OCI-LY3 (cell line): Measurements from ENCODE around the gene POU6F2.

Source experiments
- H2AFZ ChIP-seq: fragments of 200-600, 300-600 bp; shearing (Covaris generic); 2 replicates; pipeline ENCODE4 v1.6.0; 2014; ENCODE audit warnings: antibody characterized with exemption, low read depth, low read length
- H3K27ac ChIP-seq: fragments of 200-600, 300-600 bp; sonication (generic); 2 replicates; pipeline ENCODE4 v1.5.1; 2014; ENCODE audit warnings: mild to moderate bottlenecking, low read length, moderate library complexity, mixed read lengths
- H3K27me3 ChIP-seq: fragments of 200-600, 300-600 bp; sonication (generic); 2 replicates; pipeline ENCODE4 v1.6.1; 2014; ENCODE audit warnings: low read depth, low read length, mixed read lengths
- H3K36me3 ChIP-seq: fragments of 200-600, 300-600 bp; sonication (generic); replicated peaks from 2 replicates; pipeline ENCODE3; 2014; ENCODE audit warnings: low read depth, low read length, mixed read lengths
- H3K4me1 ChIP-seq: fragments of 300-600, 200-600 bp; sonication (generic); 2 replicates; pipeline ENCODE4 v1.6.1; 2014; ENCODE audit warnings: low read length, mixed read lengths
- H3K4me2 ChIP-seq: fragments of 200-600, 300-600 bp; sonication (generic); 2 replicates; pipeline ENCODE4 v1.6.1; 2014; ENCODE audit warnings: low read length, mixed read lengths
- H3K4me3 ChIP-seq: fragments of 300-600, 200-600 bp; sonication (generic); 2 replicates; pipeline ENCODE4 v1.5.1; 2014; ENCODE audit warnings: antibody characterized with exemption, mild to moderate bottlenecking, low read length, moderate library complexity
- H3K79me2 ChIP-seq: fragments of 300-600, 200-600 bp; shearing (Covaris generic); 2 replicates; pipeline ENCODE4 v1.6.1; 2014; ENCODE audit warnings: mild to moderate bottlenecking, low read length, mixed read lengths
- H3K9ac ChIP-seq: fragments of 300-600, 200-600 bp; shearing (Covaris generic); 2 replicates; pipeline ENCODE4 v1.6.0; 2014; ENCODE audit warnings: mild to moderate bottlenecking, low read length, moderate library complexity
- H3K9me3 ChIP-seq: fragments of 200-600, 300-600 bp; shearing (Covaris generic); 2 replicates; pipeline ENCODE4 v1.6.1; 2014; ENCODE audit warnings: low read length, mixed read lengths; ENCODE audit not compliant: insufficient read depth
- H4K20me1 ChIP-seq: fragments of 200-600, 300-600 bp; sonication (generic); 2 replicates; pipeline ENCODE4 v1.6.1; 2016; ENCODE audit warnings: low read length, mixed read lengths; ENCODE audit not compliant: insufficient read depth
- CTCF ChIP-seq: fragments of 200-600, 300-600 bp; sonication (generic); IDR thresholded peaks from 2 replicates; pipeline ENCODE4 v1.5.1; 2014; ENCODE audit warnings: antibody characterized with exemption, low read length, low read depth
- EZH2phosphoT487 ChIP-seq: fragments of 200-600 bp; shearing (Covaris generic); IDR thresholded peaks from 2 replicates; pipeline ENCODE4 v1.6.1; 2018; ENCODE audit warnings: antibody characterized with exemption, mixed run types, low read depth

POU6F2 gene

DNA sequence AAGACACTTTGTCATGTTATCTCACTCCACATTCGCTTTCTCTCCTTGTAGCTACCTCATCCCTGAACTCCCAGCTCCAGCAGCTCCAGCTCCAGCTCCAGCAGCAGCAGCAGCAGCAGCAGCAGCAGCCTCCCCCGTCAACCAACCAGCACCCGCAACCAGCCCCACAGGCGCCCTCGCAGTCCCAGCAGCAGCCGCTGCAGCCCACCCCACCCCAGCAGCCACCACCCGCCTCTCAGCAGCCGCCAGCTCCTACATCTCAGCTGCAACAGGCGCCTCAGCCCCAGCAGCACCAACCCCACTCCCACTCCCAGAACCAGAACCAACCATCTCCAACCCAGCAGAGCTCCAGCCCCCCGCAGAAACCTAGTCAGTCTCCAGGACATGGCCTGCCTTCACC lies 361.9 kb downstream of the POU6F2 start:
- no peaks in the 10 kb centered on the region for H3K79me2 ChIP-seq
- no peak for TF ChIP-seq CTCF
- TF ChIP-seq EZH2phosphoT487, result no peak
- H3K9ac ChIP-seq, result no peak overlapping the region
- H3K9me3 ChIP-seq, result no peaks in the 10 kb centered on the region
- peaks cover 32% of the 10 kb centered on the region for H3K27me3 ChIP-seq
- no peak overlapping the region for H2AFZ ChIP-seq
- no peak overlapping the region for H3K4me3 ChIP-seq
- no peak overlapping the region for H3K27ac ChIP-seq
- H3K4me2 ChIP-seq, result no peak overlapping the region
- no peaks in the 10 kb centered on the region for H4K20me1 ChIP-seq
- H3K36me3 ChIP-seq, result no peaks in the 10 kb centered on the region
- H3K4me1 ChIP-seq, result no peaks in the 10 kb centered on the region

- Histone ChIP-seq H3K4me1 (no peaks in the 10 kb centered on the region), H2AFZ (no peak overlapping the region), H3K9me3 (no peaks in the 10 kb centered on the region), H3K27me3 (peaks cover 35% of the 10 kb centered on the region), H3K36me3 (no peaks in the 10 kb centered on the region), H3K9ac (no peak overlapping the region), H3K27ac (no peak overlapping the region), H3K79me2 (no peaks in the 10 kb centered on the region), H4K20me1 (no peaks in the 10 kb centered on the region), H3K4me3 (no peak overlapping the region), H3K4me2 (no peak overlapping the region)
- no peak for TF ChIP-seq EZH2phosphoT487
- no peak for TF ChIP-seq CTCF
These were observed 363.4 kb downstream of the POU6F2 start for GRCh38 chr7:39341083-39341482.

- no peak overlapping the region for H3K9ac ChIP-seq
- no peak overlapping the region for H3K4me2 ChIP-seq
- no peaks in the 10 kb centered on the region for H3K79me2 ChIP-seq
- TF ChIP-seq EZH2phosphoT487 (no peak), CTCF (no peak)
- no peak overlapping the region for H3K4me3 ChIP-seq
- no peaks in the 10 kb centered on the region for H3K9me3 ChIP-seq
- no peaks in the 10 kb centered on the region for H3K4me1 ChIP-seq
- H3K27ac ChIP-seq, result no peak overlapping the region
- peaks cover 27% of the 10 kb centered on the region for H3K27me3 ChIP-seq
- no peaks in the 10 kb centered on the region for H4K20me1 ChIP-seq
- no peak overlapping the region for H2AFZ ChIP-seq
- no peaks in the 10 kb centered on the region for H3K36me3 ChIP-seq
These were observed 365.1 kb downstream of the POU6F2 start for GRCh38 chr7:39342763-39343162.

GRCh38 chr7:39349452-39350123 lies 371.9 kb downstream of the POU6F2 start:
- Histone ChIP-seq H3K27ac (no peak overlapping the region), H3K27me3 (peaks cover 7% of the 10 kb centered on the region), H2AFZ (no peak overlapping the region), H3K9ac (no peak overlapping the region), H3K4me1 (no peaks in the 10 kb centered on the region), H3K4me2 (no peak overlapping the region), H3K9me3 (no peaks in the 10 kb centered on the region), H3K79me2 (no peaks in the 10 kb centered on the region), H3K36me3 (no peaks in the 10 kb centered on the region), H4K20me1 (no peaks in the 10 kb centered on the region), H3K4me3 (no peak overlapping the region)
- TF ChIP-seq CTCF (no peak), EZH2phosphoT487 (no peak)
